HG02678 (cell line): ENCODE measurements around the gene FTCDNL1.

ENCODE experiments used
- ATAC-seq: cut with Tn5 transposase; IDR thresholded peaks from one replicate; pipeline ENCODE4 v1.9.1; 2021; ENCODE audit warnings: mild to moderate bottlenecking, moderate library complexity; ENCODE audit not compliant: unreplicated experiment

FTCDNL1 gene

DNA sequence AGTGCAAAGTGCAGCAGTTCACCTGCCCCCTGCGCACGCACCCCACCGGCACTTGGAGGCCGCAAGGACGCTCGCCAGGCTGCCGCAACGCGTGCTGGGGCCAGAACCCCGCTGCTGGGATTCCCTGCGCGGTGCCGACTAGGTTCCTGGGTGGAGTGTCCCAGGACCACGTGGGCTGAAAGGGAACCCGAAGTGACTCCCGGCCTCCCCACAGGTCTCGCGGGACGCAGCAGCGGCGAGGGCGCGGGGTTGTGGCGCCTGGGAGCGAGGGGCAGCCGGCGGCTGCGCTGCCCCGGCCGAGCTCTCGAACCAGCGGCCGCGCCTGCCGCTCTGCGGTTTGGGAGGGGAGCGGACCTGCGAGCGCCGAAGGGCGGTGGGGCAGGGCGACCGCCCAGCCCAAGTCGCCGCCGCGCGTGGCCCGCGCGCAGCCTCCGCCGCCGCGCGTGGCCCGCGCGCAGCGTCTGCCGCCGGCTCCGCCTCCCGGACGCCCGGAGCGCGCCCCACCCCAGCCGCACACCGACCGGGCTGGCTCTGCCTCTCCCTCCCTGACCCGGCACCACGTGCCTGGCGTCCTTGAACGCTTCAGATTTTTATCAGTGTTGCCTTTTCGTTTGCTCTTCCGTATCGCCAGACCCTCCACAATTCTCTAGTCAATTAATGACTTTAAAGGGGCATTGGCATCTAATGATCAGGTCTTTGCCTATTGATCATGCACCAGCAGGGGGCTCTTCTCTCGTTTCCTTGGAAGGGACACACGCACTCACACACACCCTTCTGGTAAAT, at the start of gene FTCDNL1:
TSS of gene FTCDNL1 (minus strand) at position 475 of the 783 bp plus-strand sequence. CDS start 2,230 bp downstream, outside the sequence.
- ATAC-seq = peak; percentile 96

DNA sequence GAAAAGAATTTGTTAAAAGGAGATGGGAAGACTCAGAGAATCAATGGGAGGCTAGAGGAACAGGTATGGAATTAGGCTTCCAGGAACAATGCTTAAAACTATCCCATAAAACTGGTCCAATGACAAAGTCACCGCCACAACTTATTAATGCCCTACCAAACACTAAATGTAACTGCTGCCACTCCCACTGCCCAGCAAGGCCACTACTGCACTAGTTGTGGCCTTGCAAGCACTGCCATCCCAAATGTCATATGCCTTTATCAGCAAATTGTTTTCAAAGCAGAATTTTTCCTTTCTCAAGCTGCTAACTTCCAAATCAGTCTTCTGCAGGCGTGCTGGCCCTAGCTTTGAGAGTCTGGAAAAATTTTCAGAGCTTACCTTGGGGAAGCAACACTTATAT, 45.6 kb upstream of the FTCDNL1 start:
- ATAC-seq = no peak

DNA sequence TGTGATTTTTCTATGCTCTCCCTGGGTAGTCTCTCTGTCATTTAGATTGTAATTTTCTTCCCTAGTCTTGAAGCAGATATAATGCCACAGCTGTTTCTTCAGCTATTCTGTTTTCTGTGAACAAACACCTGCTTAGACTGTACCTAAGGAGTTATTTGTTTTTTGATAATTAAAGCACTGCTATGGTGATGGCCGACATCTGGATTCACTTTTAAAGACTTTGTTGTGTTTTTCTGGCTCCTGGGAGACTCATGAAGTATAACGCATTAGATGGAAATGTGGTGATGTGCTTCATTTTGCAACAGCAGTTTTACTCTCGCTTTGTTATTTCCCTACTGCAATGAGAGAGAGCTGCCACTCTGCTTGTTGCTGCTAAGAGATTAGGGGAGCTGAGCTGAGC, 44.4 kb upstream of the FTCDNL1 start:
- ATAC-seq = no peak

DNA sequence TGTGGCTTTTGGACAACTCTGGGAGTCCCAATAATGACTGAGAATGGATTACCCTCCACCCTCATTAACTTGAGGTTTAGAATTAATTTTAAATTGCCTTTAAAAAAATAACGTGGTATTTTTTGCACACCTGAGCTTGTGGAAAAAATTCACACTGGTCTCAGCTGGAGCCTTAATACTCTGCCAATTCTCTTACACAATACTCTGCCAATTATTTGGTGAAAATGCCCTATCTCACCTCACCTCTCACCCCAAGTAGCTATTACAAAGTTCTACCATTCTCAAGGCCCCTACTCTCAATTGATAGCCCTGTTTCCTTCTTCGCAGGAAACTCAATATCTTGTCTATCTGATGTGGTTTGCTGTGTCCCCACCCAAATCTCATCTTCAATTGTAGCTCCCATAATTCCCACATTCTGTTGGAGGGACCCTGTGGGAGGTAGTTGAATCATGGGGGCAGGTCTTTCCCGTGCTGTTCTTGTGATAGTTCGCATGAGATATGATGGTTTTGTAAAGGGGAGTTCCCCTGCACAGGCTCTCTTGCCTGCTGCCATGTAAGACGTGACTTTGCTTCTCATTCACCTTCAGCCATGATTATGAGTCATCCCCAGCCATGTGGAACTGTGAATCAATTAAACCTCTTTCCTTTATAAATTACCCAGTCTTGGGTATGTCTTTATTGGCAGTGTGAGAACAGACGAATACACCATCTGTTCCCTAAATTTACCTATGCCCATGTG, 32.7 kb upstream of the FTCDNL1 start:
- ATAC-seq = no peak

DNA sequence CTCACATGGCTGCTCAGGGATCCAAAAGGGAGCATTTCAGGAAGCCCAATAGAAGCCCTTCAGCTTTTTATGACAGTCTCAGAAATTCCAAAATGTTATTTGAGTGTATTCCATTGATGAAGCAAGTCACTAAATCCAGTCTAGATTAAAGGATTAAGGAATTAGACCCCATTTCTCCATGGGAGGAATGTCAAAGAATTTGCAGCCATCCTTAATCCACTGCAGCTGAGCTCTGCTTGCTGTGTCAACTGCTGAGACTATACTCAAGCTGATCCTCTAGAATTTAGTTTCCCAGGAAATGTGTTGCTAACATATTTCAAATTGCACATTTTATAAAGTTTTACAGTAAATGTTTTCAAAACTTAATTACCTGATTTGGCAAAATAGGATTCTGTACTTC, 31.7 kb upstream of the FTCDNL1 start:
- ATAC-seq = no peak

DNA sequence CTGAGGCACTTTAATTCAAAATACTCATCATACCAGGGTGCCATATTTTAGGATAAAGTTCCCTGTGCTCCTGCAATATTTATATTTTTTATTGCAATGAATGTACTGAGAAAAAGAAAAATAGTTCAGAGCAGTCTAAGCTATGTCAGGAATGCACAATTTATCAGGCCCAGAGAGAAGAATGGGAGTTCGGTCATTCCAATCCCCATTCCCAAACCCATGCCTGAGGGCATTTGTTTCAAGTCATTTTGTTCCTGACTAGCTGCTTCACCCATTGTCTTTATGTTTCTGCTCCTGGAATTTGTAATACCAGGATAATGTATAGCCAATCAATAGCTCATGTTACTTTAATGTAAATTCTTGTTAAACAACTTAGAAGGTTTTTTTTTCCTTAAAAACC, 24.4 kb upstream of the FTCDNL1 start:
- ATAC-seq = no peak

DNA sequence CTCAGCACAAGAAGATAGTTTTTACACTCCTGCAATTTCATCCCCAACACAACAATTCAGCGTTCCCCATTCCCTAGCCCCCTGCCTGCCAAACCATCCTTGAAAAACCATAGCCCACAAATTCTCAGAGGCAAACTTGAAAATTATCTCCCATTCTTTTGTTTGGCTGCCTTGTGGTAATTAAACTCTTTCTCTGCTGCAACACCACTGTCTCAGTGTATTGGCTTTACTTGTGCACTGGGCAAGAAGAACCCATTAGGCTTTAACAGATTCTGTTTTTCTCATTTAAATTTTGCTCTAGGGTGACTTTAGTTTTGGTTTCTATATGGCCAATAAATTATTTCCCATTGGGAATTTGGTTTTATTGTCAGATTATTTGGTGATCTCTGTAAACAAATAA, 23.2 kb upstream of the FTCDNL1 start:
- no peak for ATAC-seq

DNA sequence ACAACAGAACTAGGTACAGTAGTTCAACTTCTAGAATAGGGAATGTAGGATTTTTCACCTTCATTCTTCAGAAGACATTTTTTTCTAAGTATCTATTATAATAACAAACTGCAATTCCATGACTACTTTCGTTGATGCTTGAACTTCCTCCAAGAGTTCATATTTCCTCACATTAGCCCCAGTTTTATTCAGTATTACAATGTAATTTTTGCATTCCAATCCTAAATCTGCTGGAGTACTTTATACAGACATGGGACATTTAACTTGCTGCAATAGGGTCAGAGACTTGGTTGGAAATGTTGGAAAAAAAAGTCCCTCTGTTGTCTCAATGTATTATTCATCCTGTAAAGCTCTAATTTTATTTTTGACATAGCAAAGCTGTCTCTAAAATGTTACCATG, 19.6 kb upstream of the FTCDNL1 start:
- ATAC-seq = no peak

DNA sequence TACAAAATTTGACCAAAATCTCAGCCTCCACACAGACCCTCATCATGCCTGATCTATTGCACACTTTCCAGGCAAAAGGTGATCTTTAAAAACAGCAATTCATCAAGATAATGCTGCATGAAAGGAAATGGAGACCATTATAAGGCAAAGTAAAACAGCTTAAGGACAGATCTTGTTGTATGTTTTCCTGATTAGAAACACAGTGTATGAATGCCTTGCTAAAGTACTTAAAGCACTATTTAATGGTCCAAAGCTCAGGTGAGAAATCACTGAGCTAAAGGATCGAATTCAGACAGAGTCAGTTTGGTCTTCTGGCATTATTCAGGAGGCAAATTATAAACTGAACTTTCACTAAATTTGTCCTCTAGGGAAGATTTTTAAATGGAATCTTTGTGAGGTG, 18.7 kb upstream of the FTCDNL1 start:
- no peak for ATAC-seq

DNA sequence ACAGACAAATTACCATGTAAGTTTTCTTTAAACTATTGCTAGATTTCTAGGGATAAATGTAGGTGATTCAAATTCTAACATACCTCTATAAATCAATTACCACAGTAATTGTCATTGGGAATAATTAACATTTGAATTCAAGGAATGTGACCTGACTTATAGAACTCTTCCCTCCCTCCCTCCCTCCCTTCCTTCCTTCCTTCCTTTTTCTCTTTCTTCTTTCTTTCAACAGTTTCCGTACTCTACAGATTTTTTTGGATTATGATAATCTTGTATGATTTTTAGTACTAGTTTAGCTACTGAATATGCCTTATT, 18.2 kb upstream of the FTCDNL1 start:
- ATAC-seq = no peak

DNA sequence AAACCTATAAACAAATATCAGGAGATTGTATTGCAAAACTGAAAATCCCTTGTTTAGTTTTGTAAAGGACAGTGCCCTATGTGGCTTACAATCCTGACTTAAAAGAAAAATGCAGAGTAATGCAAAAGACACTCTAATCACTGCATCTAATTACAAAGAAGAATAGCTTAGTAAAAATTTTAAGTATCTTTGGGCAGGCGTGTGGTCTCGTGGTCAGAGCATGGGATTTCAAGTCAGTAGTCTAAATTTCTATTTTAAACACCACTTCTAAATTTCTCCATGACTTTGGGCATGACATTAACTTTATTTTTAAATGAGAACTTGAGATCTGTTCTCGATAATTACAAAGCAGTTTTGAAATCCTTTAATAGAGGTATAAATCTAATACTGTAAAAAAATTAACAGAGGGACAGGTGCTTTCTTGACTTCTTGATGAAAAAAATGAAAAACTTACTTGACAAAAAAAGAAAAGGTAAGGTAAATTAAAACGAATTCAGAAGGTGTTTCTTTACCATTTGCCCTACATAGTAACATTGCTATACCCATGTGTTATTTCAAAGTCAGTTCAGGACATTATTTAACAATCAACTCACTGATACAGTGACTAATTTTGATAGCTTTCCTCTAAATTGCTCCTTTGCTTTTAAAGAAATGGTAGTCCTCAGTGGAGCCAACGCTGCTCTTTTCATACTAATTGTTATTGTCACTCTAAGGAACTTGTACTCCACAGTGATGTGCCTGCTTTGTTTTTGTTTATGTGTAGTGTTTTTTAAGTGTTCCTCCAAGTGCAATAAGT, 17.6 kb upstream of the FTCDNL1 start:
- ATAC-seq = no peak

DNA sequence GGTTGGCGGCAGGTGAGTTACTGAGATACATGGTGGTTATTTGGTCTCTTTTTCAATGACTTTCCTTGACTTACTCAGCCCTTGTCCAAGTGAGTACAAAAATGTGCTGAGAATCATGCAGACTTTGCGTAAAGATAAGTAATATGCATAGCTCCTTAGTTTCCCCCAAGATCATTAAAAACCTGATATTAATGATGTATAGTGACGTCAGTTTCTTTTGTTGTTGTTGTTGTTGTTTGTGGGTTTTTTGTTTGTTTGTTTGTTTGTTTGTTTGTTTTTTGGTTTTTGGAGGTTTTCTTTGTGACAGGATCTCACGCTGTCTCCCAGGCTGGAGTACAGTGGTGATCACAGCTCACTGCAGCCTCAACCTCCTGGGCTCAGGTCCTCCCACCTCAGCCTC, 14.9 kb upstream of the FTCDNL1 start:
- ATAC-seq = no peak

DNA sequence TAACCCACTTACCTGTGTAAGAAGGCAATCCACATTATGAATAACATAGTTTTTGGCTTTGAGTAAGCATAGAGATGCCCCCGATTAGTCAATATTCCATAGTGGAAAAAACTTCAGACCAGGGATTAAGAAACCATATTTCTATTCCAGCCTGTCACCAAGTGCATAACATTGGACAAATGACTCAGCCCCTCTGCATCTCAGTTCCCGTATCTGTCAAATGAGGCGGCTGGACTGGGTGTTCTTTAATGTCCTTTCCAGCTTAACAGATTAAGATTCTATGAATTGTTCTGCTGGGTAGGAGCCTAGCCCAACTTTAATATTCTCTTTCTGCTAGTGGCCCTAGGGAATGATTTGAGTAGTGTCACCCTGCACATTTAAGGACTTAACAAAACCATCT, 11.8 kb upstream of the FTCDNL1 start:
- ATAC-seq = no peak

DNA sequence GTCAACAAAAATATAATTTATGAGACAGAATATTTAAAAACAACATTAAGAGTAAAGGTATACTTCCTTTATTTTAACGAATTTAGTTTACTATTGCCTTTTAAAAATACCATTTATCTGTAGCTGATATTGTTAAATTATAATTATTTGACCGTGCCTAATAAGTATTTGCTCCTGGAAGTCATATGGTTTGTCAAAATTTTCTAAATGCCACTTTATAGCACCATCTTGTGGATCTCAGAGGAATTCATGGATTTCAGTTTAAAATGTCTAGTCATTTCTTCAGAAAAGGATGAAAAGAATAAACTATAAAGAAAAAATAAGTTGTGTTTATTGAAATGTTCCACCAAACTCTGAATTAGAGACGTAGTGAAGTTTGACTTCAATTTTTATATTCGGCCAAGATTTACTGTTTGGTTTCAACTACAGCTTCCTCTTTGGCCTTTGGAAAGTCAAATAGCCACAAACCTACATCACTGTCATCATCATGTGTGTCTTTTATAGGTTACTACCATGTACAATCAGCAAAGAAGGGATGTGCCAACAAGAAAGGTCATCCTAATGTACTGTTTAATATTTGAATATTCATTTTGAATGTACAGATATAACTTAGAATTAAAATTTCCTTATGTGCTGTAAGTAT, 10.3 kb upstream of the FTCDNL1 start:
- ATAC-seq = no peak

DNA sequence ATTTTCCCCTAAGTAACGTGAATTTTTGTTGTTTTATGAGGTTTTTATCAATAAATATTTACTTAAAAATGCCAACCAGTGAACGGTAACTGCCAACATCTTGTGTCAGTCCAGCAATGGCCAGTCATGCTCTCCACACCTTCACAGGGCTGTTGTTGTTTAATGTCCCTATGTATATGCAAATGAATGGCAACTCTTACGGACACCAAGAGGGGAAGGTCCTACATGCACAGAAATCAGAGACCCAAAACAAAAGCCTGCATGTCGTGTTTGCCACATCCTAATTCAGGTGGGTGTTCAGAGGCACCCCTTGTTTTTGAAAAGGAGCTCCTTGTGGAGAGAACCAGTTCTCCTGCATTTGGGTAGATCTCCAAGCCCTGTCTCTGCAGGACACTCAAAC, 4.8 kb upstream of the FTCDNL1 start:
- ATAC-seq = no peak

DNA sequence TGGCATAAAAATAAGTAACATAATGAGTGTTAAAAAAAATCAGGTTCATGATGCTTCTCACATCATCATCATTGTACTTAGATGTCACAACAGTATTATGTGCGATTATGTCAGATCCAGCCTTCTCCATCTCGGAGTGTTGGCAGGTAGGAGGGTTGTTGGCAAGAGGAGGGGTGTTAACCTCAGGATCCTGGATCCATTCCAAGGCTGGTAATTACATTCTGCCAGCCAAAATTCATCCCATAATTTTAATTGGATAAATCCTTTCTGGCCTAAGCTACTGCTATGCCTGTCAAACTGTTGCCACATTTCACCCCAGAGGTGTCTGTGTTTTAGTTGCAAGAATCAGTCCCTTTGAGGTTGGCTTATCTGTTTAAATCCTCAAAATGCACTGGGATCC, 891 bp upstream of the FTCDNL1 start:
- no peak for ATAC-seq

DNA sequence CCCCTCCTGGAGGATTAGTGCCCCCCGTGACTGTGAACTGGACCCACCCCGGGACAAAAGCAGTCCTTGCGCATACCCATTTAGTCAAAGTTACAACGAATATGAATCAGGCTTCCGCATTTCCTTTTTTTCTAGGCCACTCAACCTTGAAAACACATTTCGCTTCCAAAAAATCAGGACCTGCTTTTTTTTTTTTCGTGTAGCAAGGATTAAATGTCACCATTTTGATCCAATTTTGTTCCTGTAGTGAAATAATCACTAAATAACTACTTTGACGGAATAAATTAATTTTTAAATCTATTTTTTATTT, 464 bp upstream of the FTCDNL1 start:
- no peak for ATAC-seq

DNA sequence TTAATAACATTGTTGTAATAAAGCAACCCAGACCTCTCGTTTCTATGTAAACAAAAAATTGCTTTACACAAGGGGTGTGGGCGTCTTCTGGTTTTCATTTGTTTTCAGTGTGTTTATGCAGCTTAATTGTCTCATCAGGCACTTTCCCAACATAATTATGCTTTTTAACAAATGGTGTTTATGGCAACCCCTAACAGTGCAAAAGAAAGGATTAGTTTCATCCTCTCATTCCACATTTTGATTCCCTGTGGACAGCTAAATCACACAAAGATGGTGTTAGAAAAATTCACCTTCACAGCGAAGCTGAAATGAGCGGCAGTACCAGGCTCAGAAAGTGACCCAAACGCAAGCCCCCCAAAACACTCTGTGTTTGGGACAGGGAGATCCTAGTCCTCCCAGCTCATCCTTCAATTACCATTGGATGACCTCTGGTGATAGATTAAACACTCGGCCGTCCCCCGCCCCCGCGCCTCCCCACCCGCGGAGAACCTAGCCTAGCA, 724 bp downstream of the FTCDNL1 start:
- no peak for ATAC-seq

DNA sequence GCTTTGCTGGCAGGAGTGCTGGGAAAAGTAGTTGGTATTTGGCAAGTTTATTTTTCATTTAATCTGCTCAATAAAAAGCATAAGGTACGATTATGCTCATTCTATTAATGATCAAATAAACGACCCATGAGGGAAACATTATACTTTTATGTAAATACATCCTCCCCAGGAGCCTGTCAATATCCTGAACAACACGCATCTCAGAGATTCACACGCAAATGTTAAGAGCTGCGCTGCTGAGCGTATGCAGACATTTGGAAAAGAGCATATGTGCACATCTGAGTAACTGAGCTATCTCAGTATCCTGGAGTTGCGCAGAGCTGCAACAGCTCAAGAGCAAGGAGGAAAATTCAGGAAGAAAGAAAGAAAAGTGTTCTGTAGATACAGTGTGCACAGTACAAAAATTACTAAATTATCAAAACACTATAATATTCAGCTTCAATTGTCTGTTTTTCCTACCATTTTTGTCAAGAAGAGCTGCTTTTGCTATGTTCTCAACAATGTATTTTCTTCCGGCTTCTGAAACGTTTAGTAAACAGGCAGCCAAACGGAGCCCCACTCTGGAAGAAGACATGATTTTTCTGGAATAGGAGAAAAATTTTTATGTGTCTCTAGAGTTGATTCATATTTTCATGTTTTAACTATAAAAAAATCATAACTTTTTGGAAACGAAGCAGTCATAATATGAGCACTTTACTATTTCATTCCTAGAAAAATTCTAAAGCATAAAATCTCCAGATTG, 2.4 kb downstream of the FTCDNL1 start:
- ATAC-seq = no peak

DNA sequence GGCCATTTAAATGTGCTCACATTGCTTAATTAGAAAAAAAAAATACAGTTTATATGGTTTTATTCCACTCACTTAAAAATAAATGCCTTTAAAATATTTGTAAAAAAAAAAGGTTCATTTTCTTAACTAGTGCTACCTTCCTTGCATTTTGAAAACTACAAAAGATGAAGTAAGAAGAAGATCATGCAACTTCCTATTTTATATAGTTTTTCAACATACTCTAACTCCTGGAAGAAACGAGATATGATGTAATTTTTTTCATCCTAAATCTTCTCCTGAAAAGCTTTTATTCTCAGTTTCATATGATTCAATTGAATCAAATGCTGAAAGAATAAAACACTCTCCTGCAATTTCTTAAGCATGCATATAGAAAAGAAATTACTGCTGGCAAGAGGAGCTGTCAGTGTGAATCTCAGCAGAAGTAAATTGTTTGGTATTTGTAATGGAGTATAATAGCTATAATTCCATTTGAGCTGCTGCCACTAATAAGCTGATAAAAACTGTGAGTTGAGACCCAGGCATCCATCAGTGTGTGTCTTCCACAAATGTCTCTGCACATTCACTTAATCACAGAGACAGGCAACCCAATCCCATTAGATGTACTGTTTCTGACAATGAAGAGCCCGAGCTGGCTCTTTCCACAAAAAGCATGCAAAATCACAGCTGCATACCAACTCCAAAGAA, 3.7 kb downstream of the FTCDNL1 start:
- ATAC-seq = no peak
